Glutamatergic neuron (in vitro differentiated cells): ENCODE measurements around the gene MAPK8IP3. TPM values are rescaled to one million over a fixed set of nuclear protein-coding genes. Genes with fewer than 3 reads are reported as not detected.

Experiments
- DNase-seq: peaks from one replicate; pipeline ENCODE4 v3.0.0; 2022
- H3K27ac Mint-ChIP-seq: one replicate; pipeline ENCODE4 v1.8.0; 2020; ENCODE audit warnings: mild to moderate bottlenecking, mixed read lengths, inconsistent platforms; ENCODE audit not compliant: unreplicated experiment
- H3K27me3 Mint-ChIP-seq: one replicate; pipeline ENCODE4 v1.8.0; 2020; ENCODE audit warnings: mild to moderate bottlenecking, moderate library complexity, mixed read lengths, inconsistent platforms; ENCODE audit not compliant: unreplicated experiment
- H3K36me3 Mint-ChIP-seq: one replicate; pipeline ENCODE4 v1.8.0; 2020; ENCODE audit warnings: mild to moderate bottlenecking, mixed read lengths, inconsistent platforms; ENCODE audit not compliant: unreplicated experiment
- H3K4me1 Mint-ChIP-seq: one replicate; pipeline ENCODE4 v1.8.0; 2020; ENCODE audit warnings: mild to moderate bottlenecking, low read depth, mixed read lengths, inconsistent platforms; ENCODE audit not compliant: unreplicated experiment
- H3K4me3 Mint-ChIP-seq: one replicate; pipeline ENCODE4 v1.8.0; 2020; ENCODE audit warnings: mild to moderate bottlenecking, mixed read lengths, inconsistent platforms; ENCODE audit not compliant: unreplicated experiment
- H3K9me3 Mint-ChIP-seq: one replicate; pipeline ENCODE4 v1.8.0; 2020; ENCODE audit warnings: mild to moderate bottlenecking, moderate library complexity, mixed read lengths, inconsistent platforms; ENCODE audit not compliant: unreplicated experiment
- total RNA-seq: library from RNA; stranded (reverse); fragmentation: NEBNext Ultra II Directional; extraction: Animal tissue kit (Norgen Biotek cat#: 25700); gene quantifications from one replicate; pipeline ENCODE4 v1.2.1, GENCODE V29; 2021; ENCODE audit not compliant: unreplicated experiment
- TF ChIP-seq, protein P1 (sequence below): fragments of 200-600 bp; sonication (generic); IDR thresholded peaks from one replicate; pipeline ENCODE4 v1.5.0; 2021; ENCODE audit not compliant: partially characterized antibody, unreplicated experiment

MAPK8IP3 gene
- total RNA-seq, 1 donor from 2014 or later: 281 TPM

DNA sequence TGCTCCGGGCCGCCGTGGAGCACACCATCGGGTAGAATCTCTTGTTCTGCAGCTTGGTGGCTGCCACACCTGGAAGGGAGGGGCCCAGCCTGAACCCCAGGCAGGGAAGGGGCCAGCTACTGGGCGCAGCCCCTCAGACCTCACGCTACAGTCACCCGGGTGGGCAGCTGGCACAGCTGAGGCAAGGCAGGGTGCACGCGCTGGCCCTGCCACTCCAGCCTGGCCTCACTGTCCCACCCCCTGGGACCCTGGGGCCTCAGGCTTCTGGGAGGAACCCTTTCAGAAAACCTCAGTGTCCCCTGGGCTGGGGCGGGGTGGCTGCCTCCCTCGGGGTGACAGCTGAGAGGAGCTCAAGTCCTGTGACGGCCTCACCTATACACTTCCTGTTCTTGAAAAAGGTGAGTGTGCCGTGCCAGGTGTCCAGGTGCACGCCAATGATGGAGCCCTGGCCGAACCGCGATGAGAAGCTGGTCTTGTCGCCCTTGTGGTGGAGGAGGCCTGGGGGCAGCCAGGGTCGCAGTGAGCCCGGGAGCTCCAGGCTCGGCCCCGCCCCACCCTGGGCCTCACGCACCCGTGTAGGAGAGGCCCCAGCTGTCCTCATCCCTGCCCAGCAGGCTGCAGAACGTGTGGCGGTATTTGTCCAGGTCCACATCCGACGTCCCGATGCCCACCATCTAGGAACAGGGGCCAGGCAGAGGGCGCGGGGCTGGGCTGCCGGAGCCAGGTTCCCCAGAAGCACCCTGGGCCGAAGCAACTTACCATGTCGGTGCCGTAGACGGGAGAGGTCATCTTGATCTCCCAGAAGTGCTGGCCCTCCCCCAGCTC lies 71.6 kb downstream of the MAPK8IP3 start:
- H3K9me3 Mint-ChIP-seq: peaks cover 6% of the 10 kb centered on the region
- TF ChIP-seq, protein P1, sequence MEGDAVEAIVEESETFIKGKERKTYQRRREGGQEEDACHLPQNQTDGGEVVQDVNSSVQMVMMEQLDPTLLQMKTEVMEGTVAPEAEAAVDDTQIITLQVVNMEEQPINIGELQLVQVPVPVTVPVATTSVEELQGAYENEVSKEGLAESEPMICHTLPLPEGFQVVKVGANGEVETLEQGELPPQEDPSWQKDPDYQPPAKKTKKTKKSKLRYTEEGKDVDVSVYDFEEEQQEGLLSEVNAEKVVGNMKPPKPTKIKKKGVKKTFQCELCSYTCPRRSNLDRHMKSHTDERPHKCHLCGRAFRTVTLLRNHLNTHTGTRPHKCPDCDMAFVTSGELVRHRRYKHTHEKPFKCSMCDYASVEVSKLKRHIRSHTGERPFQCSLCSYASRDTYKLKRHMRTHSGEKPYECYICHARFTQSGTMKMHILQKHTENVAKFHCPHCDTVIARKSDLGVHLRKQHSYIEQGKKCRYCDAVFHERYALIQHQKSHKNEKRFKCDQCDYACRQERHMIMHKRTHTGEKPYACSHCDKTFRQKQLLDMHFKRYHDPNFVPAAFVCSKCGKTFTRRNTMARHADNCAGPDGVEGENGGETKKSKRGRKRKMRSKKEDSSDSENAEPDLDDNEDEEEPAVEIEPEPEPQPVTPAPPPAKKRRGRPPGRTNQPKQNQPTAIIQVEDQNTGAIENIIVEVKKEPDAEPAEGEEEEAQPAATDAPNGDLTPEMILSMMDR: no peak
- H3K36me3 Mint-ChIP-seq: no peaks in the 10 kb centered on the region
- no peak overlapping the region for H3K4me3 Mint-ChIP-seq
- peaks cover 17% of the 10 kb centered on the region for H3K27me3 Mint-ChIP-seq
- peaks cover 11% of the 10 kb centered on the region for H3K4me1 Mint-ChIP-seq
- no peak overlapping the region for H3K27ac Mint-ChIP-seq
- DNase-seq: peak; percentile 16

DNA sequence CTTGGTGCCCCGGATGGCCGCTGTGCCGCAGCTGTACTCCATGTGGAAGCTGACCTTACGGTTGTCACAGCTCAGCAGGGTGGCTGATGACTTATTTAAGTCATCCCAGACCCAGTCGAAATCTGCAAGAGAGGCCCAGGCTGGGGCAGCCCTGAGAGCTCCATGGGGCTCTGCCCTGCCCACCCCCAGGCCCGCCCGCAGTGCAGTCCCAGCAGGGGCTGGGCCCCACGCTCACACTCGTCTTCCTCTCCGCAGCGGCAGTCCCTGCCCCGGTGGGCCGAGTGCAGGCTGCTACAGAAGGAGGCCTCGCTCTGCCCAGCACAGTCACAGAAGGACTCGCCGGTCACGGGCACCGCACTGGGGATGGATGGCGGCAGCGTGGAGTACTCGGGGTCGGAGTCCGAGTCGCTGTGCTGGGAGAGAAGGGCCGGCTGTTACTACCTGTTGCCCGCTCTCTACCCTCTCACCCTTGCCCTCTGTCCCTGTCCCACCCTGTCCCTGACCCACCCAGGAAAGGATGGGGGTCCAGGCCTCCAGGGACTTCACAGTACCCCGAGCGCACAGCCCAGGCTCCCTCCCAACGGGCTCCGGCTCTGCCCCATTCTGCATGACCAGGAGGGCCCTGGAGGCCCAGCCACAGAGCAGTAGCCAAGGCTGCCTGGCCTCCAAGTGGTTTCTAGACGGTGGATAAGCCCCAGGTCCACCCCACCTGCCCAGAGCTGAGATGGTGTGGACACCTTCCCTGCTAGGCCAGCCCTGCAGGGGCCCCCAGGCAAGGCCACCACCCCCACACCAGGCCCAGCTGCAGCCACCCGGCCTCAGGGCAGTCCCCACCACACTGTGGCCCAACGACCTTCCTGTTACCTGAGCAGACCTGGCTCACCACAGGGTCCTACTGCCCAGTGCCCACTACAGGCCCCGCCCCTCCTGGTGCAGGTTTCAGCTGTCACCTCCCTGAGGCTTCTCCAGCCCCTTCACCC lies 72.5 kb downstream of the MAPK8IP3 start:
- TF ChIP-seq, protein P1: no peak
- peak; percentile 18 for DNase-seq
- Mint-ChIP-seq H3K9me3 (peaks cover 7% of the 10 kb centered on the region), H3K27me3 (peaks cover 23% of the 10 kb centered on the region), H3K36me3 (no peaks in the 10 kb centered on the region), H3K27ac (no peak overlapping the region), H3K4me1 (peaks cover 11% of the 10 kb centered on the region), H3K4me3 (no peak overlapping the region)

DNA sequence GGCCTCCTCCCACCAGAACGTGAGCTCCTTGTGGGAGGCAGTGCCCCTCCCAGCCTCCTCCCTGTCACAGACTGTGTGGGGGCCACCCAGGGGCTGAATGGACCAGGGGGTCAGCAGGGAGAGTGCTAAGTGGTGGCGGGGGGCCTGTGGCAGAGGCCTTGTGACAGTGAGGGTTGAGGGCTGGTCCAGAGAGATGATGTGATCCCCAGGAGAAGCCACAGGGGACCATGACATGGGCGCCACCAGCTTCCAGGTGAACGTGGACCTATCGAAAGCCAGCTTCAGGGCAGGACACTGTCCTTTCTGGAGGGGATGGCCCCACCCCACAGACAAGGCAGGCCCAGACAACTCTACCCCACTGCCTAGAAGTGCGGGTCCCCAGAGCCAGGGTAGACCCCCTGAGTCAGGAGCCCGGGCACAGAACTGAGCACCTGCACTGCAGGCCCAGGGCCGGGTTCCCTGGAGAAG lies 73.3 kb downstream of the MAPK8IP3 start:
- H3K36me3 Mint-ChIP-seq: no peaks in the 10 kb centered on the region

DNA sequence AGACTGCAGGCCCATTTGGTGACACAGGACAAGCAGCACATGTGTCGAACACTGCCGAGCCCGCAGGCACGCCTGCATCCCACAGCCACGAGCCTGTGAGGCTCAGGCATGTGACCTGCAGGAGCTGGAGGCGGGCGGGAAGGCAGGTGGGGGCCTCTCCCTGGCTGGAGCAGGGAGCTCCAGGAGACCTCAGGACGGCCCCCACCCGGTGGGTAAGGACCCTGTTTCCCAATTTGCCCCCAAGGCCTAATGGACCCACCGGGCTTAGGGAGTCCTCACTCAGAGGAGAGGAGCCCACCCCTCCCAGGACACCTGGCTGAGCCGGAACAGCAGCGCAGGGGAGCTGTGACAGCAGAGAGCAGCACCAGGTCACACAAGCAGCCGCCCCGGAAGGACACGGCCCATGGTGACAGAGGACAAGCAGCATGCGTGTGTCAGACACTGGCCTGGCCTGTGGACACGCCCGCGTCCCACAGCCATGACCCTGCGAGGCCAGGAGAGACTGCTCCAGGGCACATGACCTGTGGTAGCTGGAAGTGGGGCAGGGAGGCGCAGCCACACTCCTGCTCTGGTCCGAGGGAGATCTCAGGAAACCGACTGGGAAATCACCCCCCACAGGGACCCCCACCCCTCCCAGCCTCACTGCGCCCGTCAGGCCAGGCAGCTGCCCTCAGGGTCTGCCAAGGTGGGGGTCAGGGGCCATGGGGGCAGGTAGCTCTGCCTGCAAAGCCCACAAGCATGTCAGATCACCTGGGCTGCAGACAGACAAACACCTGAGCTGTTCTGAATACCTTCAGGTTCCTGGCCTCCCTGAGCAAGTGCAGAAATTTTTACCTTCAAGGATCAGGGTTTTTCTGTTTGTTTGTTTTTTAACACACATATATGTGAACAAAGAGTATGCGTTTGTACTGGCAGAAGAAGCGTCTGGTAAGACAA lies 74.0 kb downstream of the MAPK8IP3 start:
- Mint-ChIP-seq H3K36me3 (no peaks in the 10 kb centered on the region), H3K27ac (no peak overlapping the region), H3K4me1 (peaks cover 10% of the 10 kb centered on the region), H3K4me3 (no peak overlapping the region), H3K27me3 (peaks cover 23% of the 10 kb centered on the region), H3K9me3 (peaks cover 7% of the 10 kb centered on the region)
- DNase-seq: peak; percentile 14
- TF ChIP-seq, protein P1: no peak

More for the DNA sequence above, 73.3 kb downstream of the MAPK8IP3 start:
- H3K27ac Mint-ChIP-seq: no peak overlapping the region
- H3K4me3 Mint-ChIP-seq: no peak overlapping the region
- TF ChIP-seq, protein P1: no peak
- peaks cover 23% of the 10 kb centered on the region for H3K27me3 Mint-ChIP-seq
- no peak for DNase-seq
- peaks cover 7% of the 10 kb centered on the region for H3K9me3 Mint-ChIP-seq
- peaks cover 11% of the 10 kb centered on the region for H3K4me1 Mint-ChIP-seq
